ENCODE measurements around the gene GXYLT2.

DNA sequence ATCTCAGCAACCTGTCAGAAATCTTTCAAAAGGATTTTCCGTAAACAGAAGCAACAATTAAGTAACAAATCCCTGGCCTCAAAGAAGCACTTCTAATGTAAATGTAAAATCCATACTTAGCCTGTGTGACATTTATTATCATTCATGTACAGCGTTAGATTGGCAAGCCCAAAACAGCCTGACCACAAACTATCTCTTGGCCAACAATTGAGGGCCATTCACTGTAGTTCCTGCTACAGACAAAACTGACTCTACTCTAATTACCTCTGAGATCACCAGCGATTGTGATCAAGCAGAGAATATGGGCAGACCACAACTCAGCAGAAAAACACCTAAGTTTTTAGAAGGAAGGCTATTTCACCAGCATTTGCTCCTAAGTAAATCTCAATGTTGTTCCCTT is 48.8 kb upstream of the GXYLT2 start:
- TF ChIP-seq, protein P1, sequence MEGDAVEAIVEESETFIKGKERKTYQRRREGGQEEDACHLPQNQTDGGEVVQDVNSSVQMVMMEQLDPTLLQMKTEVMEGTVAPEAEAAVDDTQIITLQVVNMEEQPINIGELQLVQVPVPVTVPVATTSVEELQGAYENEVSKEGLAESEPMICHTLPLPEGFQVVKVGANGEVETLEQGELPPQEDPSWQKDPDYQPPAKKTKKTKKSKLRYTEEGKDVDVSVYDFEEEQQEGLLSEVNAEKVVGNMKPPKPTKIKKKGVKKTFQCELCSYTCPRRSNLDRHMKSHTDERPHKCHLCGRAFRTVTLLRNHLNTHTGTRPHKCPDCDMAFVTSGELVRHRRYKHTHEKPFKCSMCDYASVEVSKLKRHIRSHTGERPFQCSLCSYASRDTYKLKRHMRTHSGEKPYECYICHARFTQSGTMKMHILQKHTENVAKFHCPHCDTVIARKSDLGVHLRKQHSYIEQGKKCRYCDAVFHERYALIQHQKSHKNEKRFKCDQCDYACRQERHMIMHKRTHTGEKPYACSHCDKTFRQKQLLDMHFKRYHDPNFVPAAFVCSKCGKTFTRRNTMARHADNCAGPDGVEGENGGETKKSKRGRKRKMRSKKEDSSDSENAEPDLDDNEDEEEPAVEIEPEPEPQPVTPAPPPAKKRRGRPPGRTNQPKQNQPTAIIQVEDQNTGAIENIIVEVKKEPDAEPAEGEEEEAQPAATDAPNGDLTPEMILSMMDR (IDR thresholded peaks at IDR 0.05 in 4 of 5, conservative IDR thresholded peaks at IDR 0.05 in 1 of 5), result no peak
- no peak for TF ChIP-seq POLR2A (IDR thresholded peaks at IDR 0.05)
